Kidney (tissue), 14 donors: ENCODE results near the gene TSR1. TPM values are rescaled to one million over a fixed set of nuclear protein-coding genes. Genes with fewer than 3 reads are reported as not detected.

Experiments used
- DNase-seq, 5 donors: peaks; one replicate each; pipeline ENCODE4 v3.0.0-alpha.2; 2013 to 2020
- FAIRE-seq: peaks from 2 replicates; lab custom pipeline; 2012; peaks lifted over from hg19 to GRCh38; lab: Jason Lieb, UNC
- H3K27ac ChIP-seq, 2 donors: one replicate each; pipeline ENCODE4 v1.7.0; 2013; ENCODE audit warnings: low read depth in 2 of 2, low read length in 2 of 2, inconsistent platforms in 1 of 2
- H3K27me3 ChIP-seq: one replicate; pipeline ENCODE4 v1.7.1; 2013; ENCODE audit warnings: low read length, inconsistent platforms; ENCODE audit not compliant: control insufficient read depth, insufficient read depth
- H3K36me3 ChIP-seq, 3 donors: one replicate each; pipeline versions ENCODE4 v1.7.0 to v1.7.1; 2013; ENCODE audit warnings: low read length in 3 of 3, control low read depth in 1 of 3, inconsistent platforms in 1 of 3; ENCODE audit not compliant: insufficient read depth in 3 of 3, control insufficient read depth in 2 of 3
- H3K4me1 ChIP-seq, 3 donors: one replicate each; pipeline versions ENCODE4 v1.7.0 to v1.7.1; 2013; ENCODE audit warnings: low read length in 3 of 3, inconsistent platforms in 1 of 3, low read depth in 1 of 3; ENCODE audit not compliant: control insufficient read depth in 2 of 3, insufficient read depth in 2 of 3
- H3K4me3 ChIP-seq, 3 donors: one replicate each; pipeline versions ENCODE4 v1.7.0 to v1.8.1; 2013; ENCODE audit warnings: low read length in 3 of 3, control low read depth in 1 of 3, inconsistent platforms in 1 of 3
- H3K9ac ChIP-seq, 3 donors: one replicate each; pipeline versions ENCODE4 v1.7.0 to v1.7.1; 2013; ENCODE audit warnings: low read length in 3 of 3, control low read depth in 1 of 3, inconsistent platforms in 1 of 3
- H3K9me3 ChIP-seq, 3 donors: one replicate each; pipeline versions ENCODE4 v1.7.0 to v1.7.1; 2013; ENCODE audit warnings: low read length in 3 of 3, control low read depth in 1 of 3, inconsistent platforms in 1 of 3; ENCODE audit not compliant: control insufficient read depth in 2 of 3, insufficient read depth in 1 of 3
- CTCF ChIP-seq: IDR thresholded peaks from 3 replicates; pipeline ENCODE4 v1.5.1; 2012; ENCODE audit warnings: mild to moderate bottlenecking, moderate library complexity, borderline replicate concordance; ENCODE audit not compliant: insufficient read depth; ENCODE audit errors: extremely low read depth
- intact Hi-C: fragments of 100-400 bp; cut with DNase I; formaldehyde crosslinking; loops from one replicate; pipeline ENCODE4 v1.11.1; 2022
- polyA plus RNA-seq: library from polyadenylated mRNA; stranded (reverse); fragments of 350-450 nt; fragmentation: Illumina TruSeq; extraction: RNeasy Lipid Tissue Mini Kit (QIAGEN cat#74804); gene quantifications from one replicate; pipeline ENCODE4 v1.2.3, GENCODE V29; 2014; ENCODE audit warnings: low read depth, low replicate concordance; ENCODE audit not compliant: insufficient read depth
- total RNA-seq: library from RNA; stranded (reverse); fragmentation: NEBNext Ultra II Directional; extraction: Animal tissue kit (Norgen Biotek cat#: 25700); gene quantifications from one replicate; pipeline ENCODE4 v1.2.1, GENCODE V29; 2021
- donor health status: control.
- donor health status: control.
- donor health status: control.
- donor health status: control.
- donor health status: control.
- donor health status: DM: yes; HTN: yes; CAD: no.
- donor health status: Normal renal cell carcinoma (clear cell type).

TSR1 gene
- total and polyA plus RNA-seq, 2 donors from 2014 or later = 9.1 to 24.4 TPM

- TF ChIP-seq CTCF = no peak
- Histone ChIP-seq H3K36me3 (peaks cover 0 to 19% (median 4%) of the 10 kb centered on the region in 3 donors), H3K9ac (no peak overlapping the region), H3K4me3 (no peak overlapping the region), H3K27me3 (no peaks in the 10 kb centered on the region), H3K27ac (no peak overlapping the region), H3K4me1 (no peaks in the 10 kb centered on the region), H3K9me3 (no peaks in the 10 kb centered on the region)
- intact Hi-C loops = no loop called here
- FAIRE-seq = no peak
- peak in 1 of 5 donors; percentile 54 for DNase-seq
Observed at GRCh38 chr17:2365132-2365531, 28.9 kb upstream of the TSR1 start.

GRCh38 chr17:2364763-2365116, 28.5 kb upstream of the TSR1 start:
- intact Hi-C loops = no loop called here
- FAIRE-seq (no peak), DNase-seq (peak in 1 of 5 donors; percentile 60)

GRCh38 chr17:2363851-2364762, 27.9 kb upstream of the TSR1 start:
- Histone ChIP-seq H3K4me1 (peaks cover 0 to 4% (median 0%) of the 10 kb centered on the region in 3 donors), H3K27ac (no peak overlapping the region), H3K9ac (no peak overlapping the region), H3K4me3 (no peak overlapping the region), H3K9me3 (no peaks in the 10 kb centered on the region), H3K27me3 (no peaks in the 10 kb centered on the region), H3K36me3 (peaks cover 0 to 19% (median 4%) of the 10 kb centered on the region in 3 donors)
- TF ChIP-seq CTCF = no peak
- intact Hi-C loops = no loop called here
- FAIRE-seq (no peak), DNase-seq (peak in 1 of 5 donors; percentile 49)

More at GRCh38 chr17:2364763-2365116, 28.5 kb upstream of the TSR1 start:
- peaks cover 0 to 1% (median 0%) of the 10 kb centered on the region in 3 donors for H3K4me1 ChIP-seq
- no peaks in the 10 kb centered on the region for H3K9me3 ChIP-seq
- H3K27me3 ChIP-seq = no peaks in the 10 kb centered on the region
- H3K27ac ChIP-seq = no peak overlapping the region
- H3K4me3 ChIP-seq = no peak overlapping the region
- H3K9ac ChIP-seq = no peak overlapping the region
- no peak for TF ChIP-seq CTCF
- H3K36me3 ChIP-seq = peaks cover 0 to 19% (median 4%) of the 10 kb centered on the region in 3 donors
